Endothelial cell of umbilical vein (primary cell): ENCODE results near the gene ABCB4. TPM values are rescaled to one million over a fixed set of nuclear protein-coding genes. Genes with fewer than 3 reads are reported as not detected.

ENCODE experiments used
- BruUV-seq: library from RNA; stranded (reverse); fragments of 400-500 nt; replicated peaks from 2 replicates; lab custom pipeline; 2021; lab: Mats Ljungman, UMichigan
- CTCF ChIA-PET: fragments of 300-600, 350-600 bp; sonication (Branson Sonifier 250); formaldehyde crosslinking; loops from one replicate; lab custom pipeline; 2021; ENCODE audit warnings: antibody characterized with exemption, inconsistent platforms; lab: Charles Lee
- POLR2A ChIA-PET: fragments of 300-600, 350-600 bp; sonication (Branson Sonifier 250); formaldehyde crosslinking; loops from one replicate; lab custom pipeline; 2021; ENCODE audit warnings: antibody characterized with exemption, inconsistent platforms; lab: Charles Lee
- DNase-seq: peaks from one replicate; pipeline ENCODE4 v3.0.0-alpha.2; 2011; ENCODE audit warnings: low read depth, low spot score
- FAIRE-seq: peaks from 2 replicates; lab custom pipeline; 2011; peaks lifted over from hg19 to GRCh38; lab: Jason Lieb, UNC
- H2AFZ ChIP-seq: 2 replicates; pipeline ENCODE4 v1.6.0; 2012; ENCODE audit warnings: low read depth, low read length, control low read depth, inconsistent platforms
- H3K27ac ChIP-seq: 2 replicates; pipeline ENCODE4 v1.5.1; 2011; ENCODE audit warnings: low read depth, mild to moderate bottlenecking, control low read depth, low read length, moderate library complexity; ENCODE audit not compliant: insufficient read depth
- H3K27me3 ChIP-seq, 2 experiments: 2 replicates each; pipeline versions ENCODE4 v1.6.0 to v1.6.1; 2011; ENCODE audit warnings: low read length in 2 of 2, mixed read lengths in 1 of 2; ENCODE audit not compliant: control insufficient read depth in 2 of 2, insufficient read depth in 2 of 2
- H3K36me3 ChIP-seq, 2 experiments: 2 replicates in 1 of 2; 3 replicates in 1 of 2; pipeline ENCODE4 v1.5.1; 2011; ENCODE audit warnings: low read length in 2 of 2, mild to moderate bottlenecking in 1 of 2, moderate library complexity in 1 of 2; ENCODE audit not compliant: control insufficient read depth in 2 of 2, insufficient read depth in 2 of 2; ENCODE audit errors: extremely low read depth in 1 of 2
- H3K4me1 ChIP-seq: 3 replicates; pipeline ENCODE4 v1.5.1; 2011; ENCODE audit warnings: mild to moderate bottlenecking, low read length; ENCODE audit not compliant: control insufficient read depth, insufficient read depth; ENCODE audit errors: extremely low read depth
- H3K4me2 ChIP-seq: 2 replicates; pipeline ENCODE4 v1.6.1; 2011; ENCODE audit warnings: low read length, control low read depth, mixed read lengths; ENCODE audit not compliant: insufficient read depth
- H3K4me3 ChIP-seq, 3 experiments: fragments of 200-600 bp in 1 of 3; sonication (generic), shearing (Covaris generic) in 1 of 3; replicated peaks in 1 of 3; 2 replicates each; pipeline ENCODE4 v1.5.1; 2011 to 2016; ENCODE audit warnings: control low read depth in 3 of 3, low read length in 3 of 3, mild to moderate bottlenecking in 2 of 3, inconsistent platforms in 1 of 3, low read depth in 1 of 3, moderate library complexity in 1 of 3; ENCODE audit not compliant: insufficient read depth in 1 of 3
- H3K79me2 ChIP-seq: 2 replicates; pipeline ENCODE4 v1.6.0; 2012; ENCODE audit warnings: low read length, inconsistent platforms; ENCODE audit not compliant: control insufficient read depth, insufficient read depth
- H3K9ac ChIP-seq: replicated peaks from 2 replicates; pipeline ENCODE3; 2011; ENCODE audit warnings: low read length, control low read depth; ENCODE audit not compliant: insufficient read depth; ENCODE audit errors: extremely low read depth
- H3K9me1 ChIP-seq: replicated peaks from 3 replicates; pipeline ENCODE4 v1.6.0; 2011; ENCODE audit warnings: mild to moderate bottlenecking, low read length; ENCODE audit not compliant: control insufficient read depth, insufficient read depth; ENCODE audit errors: extremely low read depth
- H3K9me3 ChIP-seq: replicated peaks from 2 replicates; pipeline ENCODE4 v1.5.1; 2012; ENCODE audit warnings: low read length, inconsistent platforms; ENCODE audit not compliant: control insufficient read depth, insufficient read depth
- H4K20me1 ChIP-seq: replicated peaks from 2 replicates; pipeline ENCODE3; 2011; ENCODE audit warnings: mild to moderate bottlenecking, low read length; ENCODE audit not compliant: control insufficient read depth, insufficient read depth; ENCODE audit errors: extremely low read depth
- EZH2 ChIP-seq: IDR thresholded peaks from 2 replicates; pipeline ENCODE4 v1.6.1; 2012; ENCODE audit warnings: borderline replicate concordance, low read depth, mild to moderate bottlenecking, moderate library complexity, low read length, inconsistent platforms; ENCODE audit not compliant: severe bottlenecking
- FOS ChIP-seq: IDR thresholded peaks from 2 replicates; pipeline ENCODE4 v1.6.1; 2011; ENCODE audit warnings: mild to moderate bottlenecking, low read length, moderate library complexity, borderline replicate concordance; ENCODE audit not compliant: insufficient read depth
- GATA2 ChIP-seq: IDR thresholded peaks from 2 replicates; pipeline ENCODE4 v1.7.0; 2011; ENCODE audit warnings: low read depth, mild to moderate bottlenecking, moderate library complexity, mixed read lengths, low read length; ENCODE audit not compliant: insufficient read length, insufficient read depth
- JUN ChIP-seq: IDR thresholded peaks from 2 replicates; pipeline ENCODE4 v1.6.1; 2011; ENCODE audit warnings: borderline replicate concordance, low read depth; ENCODE audit not compliant: insufficient read length, insufficient read depth
- MYC ChIP-seq: IDR thresholded peaks from one replicate; pipeline ENCODE4 v1.6.1; 2011; ENCODE audit warnings: mild to moderate bottlenecking, low read depth, low read length
- POLR2A ChIP-seq: IDR thresholded peaks from 2 replicates; pipeline ENCODE4 v1.6.1; 2012; ENCODE audit warnings: low read depth, mild to moderate bottlenecking, control low read depth, low read length
- POLR2AphosphoS5 ChIP-seq: IDR thresholded peaks from 2 replicates; pipeline ENCODE4 v1.6.1; 2012; ENCODE audit warnings: low read depth, mild to moderate bottlenecking, control low read depth, low read length, moderate library complexity; ENCODE audit not compliant: insufficient read depth
- dilution Hi-C: fragments of 300-500 bp; cut with MboI; formaldehyde crosslinking; loops from one replicate; pipeline ENCODE4 v1.15.0; 2019; ENCODE audit warnings: low sequenced_read_pairs; ENCODE audit not compliant: extremely low pct_ligation_motif_present
- intact Hi-C: fragments of 100-400 bp; cut with micrococcal nuclease; formaldehyde crosslinking; loops from one replicate; pipeline ENCODE4 v1.10.0; 2022
- polyA plus RNA-seq, 4 experiments: library from polyadenylated mRNA; depleted of rRNA in 3 of 4; stranded (reverse) in 3 of 4; unstranded in 1 of 4; fragments of >200 nt; gene quantifications; 2 replicates each; pipeline versions ENCODE4 v1.2.1 to v1.2.3, GENCODE V29; 2011 to 2012; ENCODE audit warnings: missing spikeins in 1 of 4
- total RNA-seq: library from RNA; stranded (reverse); gene quantifications from 2 replicates; pipeline ENCODE4 v1.2.3, GENCODE V29; 2021
- TF ChIP-seq, protein P1 (sequence below), 2 donors: IDR thresholded peaks; 1 replicate in 1 of 2; 2 replicates in 1 of 2; pipeline ENCODE4 v1.5.1; 2011; ENCODE audit warnings: low read length in 2 of 2, mild to moderate bottlenecking in 2 of 2, moderate library complexity in 2 of 2, control low read depth in 1 of 2, inconsistent platforms in 1 of 2, low read depth in 1 of 2; ENCODE audit not compliant: insufficient read depth in 1 of 2; ENCODE audit errors: extremely low read depth in 1 of 2
- TF ChIP-seq, protein P2 (sequence below): IDR thresholded peaks from 2 replicates; pipeline ENCODE4 v1.6.1; 2011; ENCODE audit not compliant: insufficient read depth, insufficient read length

Gene ABCB4
- total and polyA plus RNA-seq, 2 donors (not counting 3 experiments of a cell fraction or from before 2014, with no cell fraction given): 0.11 to 0.15 TPM

DNA sequence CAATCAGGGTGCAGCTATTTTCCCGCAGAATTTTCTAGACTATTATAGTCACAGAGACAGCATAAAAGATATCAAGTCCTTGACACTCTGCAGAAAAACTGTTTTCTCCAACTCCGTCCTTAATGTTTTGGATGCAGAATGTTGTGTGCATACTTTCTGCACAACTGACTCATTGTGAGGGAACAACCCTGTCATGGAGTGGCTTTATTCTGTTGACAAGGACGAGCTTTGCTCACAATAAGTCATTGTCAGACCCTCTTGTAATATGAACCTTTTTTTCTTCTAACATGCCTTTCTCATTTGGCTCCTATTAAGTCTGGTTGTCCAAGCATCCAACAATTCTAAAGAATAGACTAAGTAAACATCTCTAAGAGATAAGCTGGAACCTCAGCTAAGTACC, 17.3 kb downstream of the ABCB4 start:
- intact Hi-C loops: no loop called here
- Histone ChIP-seq H3K9me1 (no peaks in the 10 kb centered on the region), H2AFZ (no peak overlapping the region), H3K4me1 (no peaks in the 10 kb centered on the region), H3K79me2 (no peaks in the 10 kb centered on the region), H3K9me3 (no peaks in the 10 kb centered on the region), H3K4me3 (no peak overlapping the region), H3K4me2 (no peak overlapping the region), H3K9ac (no peak overlapping the region), H3K36me3 (no peaks in the 10 kb centered on the region), H4K20me1 (no peaks in the 10 kb centered on the region), H3K27me3 (peaks cover 0 to 3% of the 10 kb centered on the region in 2 experiments), H3K27ac (no peak overlapping the region)
- TF ChIP-seq, protein P1, sequence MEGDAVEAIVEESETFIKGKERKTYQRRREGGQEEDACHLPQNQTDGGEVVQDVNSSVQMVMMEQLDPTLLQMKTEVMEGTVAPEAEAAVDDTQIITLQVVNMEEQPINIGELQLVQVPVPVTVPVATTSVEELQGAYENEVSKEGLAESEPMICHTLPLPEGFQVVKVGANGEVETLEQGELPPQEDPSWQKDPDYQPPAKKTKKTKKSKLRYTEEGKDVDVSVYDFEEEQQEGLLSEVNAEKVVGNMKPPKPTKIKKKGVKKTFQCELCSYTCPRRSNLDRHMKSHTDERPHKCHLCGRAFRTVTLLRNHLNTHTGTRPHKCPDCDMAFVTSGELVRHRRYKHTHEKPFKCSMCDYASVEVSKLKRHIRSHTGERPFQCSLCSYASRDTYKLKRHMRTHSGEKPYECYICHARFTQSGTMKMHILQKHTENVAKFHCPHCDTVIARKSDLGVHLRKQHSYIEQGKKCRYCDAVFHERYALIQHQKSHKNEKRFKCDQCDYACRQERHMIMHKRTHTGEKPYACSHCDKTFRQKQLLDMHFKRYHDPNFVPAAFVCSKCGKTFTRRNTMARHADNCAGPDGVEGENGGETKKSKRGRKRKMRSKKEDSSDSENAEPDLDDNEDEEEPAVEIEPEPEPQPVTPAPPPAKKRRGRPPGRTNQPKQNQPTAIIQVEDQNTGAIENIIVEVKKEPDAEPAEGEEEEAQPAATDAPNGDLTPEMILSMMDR (IDR thresholded peaks at IDR 0.05; ENCODE audit: extremely low read depth in 1 of 2, insufficient read depth in 1 of 2, low read depth in 1 of 2, low read length in 2 of 2): no peak
- TF ChIP-seq POLR2AphosphoS5 (no peak), GATA2 (no peak), POLR2A (no peak), EZH2 (no peak)
- TF ChIP-seq, protein P2, sequence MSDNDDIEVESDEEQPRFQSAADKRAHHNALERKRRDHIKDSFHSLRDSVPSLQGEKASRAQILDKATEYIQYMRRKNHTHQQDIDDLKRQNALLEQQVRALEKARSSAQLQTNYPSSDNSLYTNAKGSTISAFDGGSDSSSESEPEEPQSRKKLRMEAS: no peak
- DNase-seq (no peak), FAIRE-seq (no peak)
- no TSS peak for BruUV-seq
- dilution Hi-C loops: no loop called here
- ChIA-PET CTCF (interaction anchor here (1.1 kb wide), 1 partner anchor 14 kb away, joined by 3 read pairs; no protein-coding TSS in a partner anchor), POLR2A (no interaction called here)

DNA sequence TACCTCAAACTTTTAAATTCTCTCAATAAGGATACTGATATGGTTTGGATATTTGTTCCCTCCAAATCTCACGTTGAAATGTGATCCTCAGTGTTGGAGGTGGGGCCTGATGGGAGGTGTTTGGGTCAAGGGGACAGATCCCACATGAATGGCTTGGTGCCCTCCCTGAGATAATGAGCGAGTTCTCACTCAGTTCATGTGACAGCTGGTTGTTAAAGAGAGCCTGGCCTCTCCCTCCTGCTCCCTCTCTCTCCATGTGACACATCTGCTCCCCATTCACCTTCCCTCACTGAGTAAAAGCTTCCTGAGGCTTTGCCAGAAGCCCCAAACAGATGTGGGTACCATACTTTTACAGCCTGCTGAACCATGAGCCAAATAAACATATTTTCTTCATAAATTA, 19.2 kb downstream of the ABCB4 start:
- H3K4me3 ChIP-seq: no peak overlapping the region
- DNase-seq (no peak), FAIRE-seq (no peak)
- no peak overlapping the region for H3K9ac ChIP-seq
- H3K4me2 ChIP-seq: no peak overlapping the region
- H4K20me1 ChIP-seq: no peaks in the 10 kb centered on the region
- H3K27ac ChIP-seq: no peak overlapping the region
- H3K4me1 ChIP-seq: no peaks in the 10 kb centered on the region
- H3K79me2 ChIP-seq: no peaks in the 10 kb centered on the region
- H3K36me3 ChIP-seq: no peaks in the 10 kb centered on the region
- intact Hi-C loops: no loop called here
- TF ChIP-seq EZH2 (no peak), GATA2 (no peak), POLR2A (no peak), FOS (no peak), MYC (no peak), JUN (no peak), POLR2AphosphoS5 (no peak)
- TF ChIP-seq, protein P2: no peak
- TF ChIP-seq, protein P1 (IDR thresholded peaks at IDR 0.05; ENCODE audit: extremely low read depth in 1 of 2, insufficient read depth in 1 of 2, low read depth in 1 of 2, low read length in 2 of 2): no peak
- H2AFZ ChIP-seq: no peak overlapping the region
- peaks cover 0 to 3% of the 10 kb centered on the region in 2 experiments for H3K27me3 ChIP-seq
- dilution Hi-C loops: no loop called here
- ChIA-PET POLR2A (no interaction called here), CTCF (no interaction called here)
- no peaks in the 10 kb centered on the region for H3K9me1 ChIP-seq
- no TSS peak for BruUV-seq
- H3K9me3 ChIP-seq: no peaks in the 10 kb centered on the region
